ENCODE results near the gene MNAT1.

Gene MNAT1

GRCh38 chr14:60951776-60952435 lies 217.3 kb downstream of the MNAT1 start:
- no peak for DNase-seq (ENCODE audit: low read depth)
- no peak for TF ChIP-seq CTCF (IDR thresholded peaks at IDR 0.05; ENCODE audit: low read length, missing control alignments)
- H3K4me3 ChIP-seq (replicated peaks; ENCODE audit: low read depth, low read length) = no peak overlapping the region

GRCh38 chr14:60956202-60956601 lies 221.6 kb downstream of the MNAT1 start:
- H3K4me3 ChIP-seq (replicated peaks; ENCODE audit: low read depth, low read length) = no peak overlapping the region
- no peak for TF ChIP-seq CTCF (IDR thresholded peaks at IDR 0.05; ENCODE audit: low read length, missing control alignments)
- DNase-seq (ENCODE audit: low read depth) = no peak

- no peak overlapping the region for H3K4me3 ChIP-seq (replicated peaks; ENCODE audit: low read depth, low read length)
- DNase-seq (ENCODE audit: low read depth) = no peak
- TF ChIP-seq CTCF (IDR thresholded peaks at IDR 0.05; ENCODE audit: low read length, missing control alignments) = no peak
Observed at GRCh38 chr14:60956632-60957031, 222.1 kb downstream of the MNAT1 start.

GRCh38 chr14:60958146-60958545 lies 223.6 kb downstream of the MNAT1 start:
- TF ChIP-seq CTCF (IDR thresholded peaks at IDR 0.05; ENCODE audit: low read length, missing control alignments) = no peak
- DNase-seq (ENCODE audit: low read depth) = no peak
- no peak overlapping the region for H3K4me3 ChIP-seq (replicated peaks; ENCODE audit: low read depth, low read length)

GRCh38 chr14:60963761-60964160 lies 229.2 kb downstream of the MNAT1 start:
- H3K4me3 ChIP-seq (replicated peaks; ENCODE audit: low read depth, low read length) = no peak overlapping the region
- DNase-seq (ENCODE audit: low read depth) = no peak
- no peak for TF ChIP-seq CTCF (IDR thresholded peaks at IDR 0.05; ENCODE audit: low read length, missing control alignments)

GRCh38 chr14:60964904-60965303 lies 230.3 kb downstream of the MNAT1 start:
- H3K4me3 ChIP-seq (replicated peaks; ENCODE audit: low read depth, low read length) = no peak overlapping the region
- no peak for DNase-seq (ENCODE audit: low read depth)
- no peak for TF ChIP-seq CTCF (IDR thresholded peaks at IDR 0.05; ENCODE audit: low read length, missing control alignments)

- no peak overlapping the region for H3K4me3 ChIP-seq (replicated peaks; ENCODE audit: low read depth, low read length)
- no peak for TF ChIP-seq CTCF (IDR thresholded peaks at IDR 0.05; ENCODE audit: low read length, missing control alignments)
- DNase-seq (ENCODE audit: low read depth) = peak; percentile 78
Observed at GRCh38 chr14:60965402-60965801, 230.8 kb downstream of the MNAT1 start.
